DND-41 (cell line): ENCODE results near the gene RAP2C.

Experiments
- EZH2 ChIP-seq: IDR thresholded peaks from 3 replicates; pipeline ENCODE4 v1.6.1; 2012; ENCODE audit warnings: borderline replicate concordance, low read depth, mild to moderate bottlenecking, moderate library complexity, low read length, inconsistent platforms; ENCODE audit not compliant: severe bottlenecking
- TF ChIP-seq, protein P1 (sequence below): IDR thresholded peaks from 2 replicates; pipeline ENCODE4 v1.5.1; 2012; ENCODE audit warnings: borderline replicate concordance, low read length, moderate library complexity, mild to moderate bottlenecking; ENCODE audit not compliant: poor library complexity, severe bottlenecking; ENCODE audit errors: extremely low read depth

- TF ChIP-seq, protein P1, sequence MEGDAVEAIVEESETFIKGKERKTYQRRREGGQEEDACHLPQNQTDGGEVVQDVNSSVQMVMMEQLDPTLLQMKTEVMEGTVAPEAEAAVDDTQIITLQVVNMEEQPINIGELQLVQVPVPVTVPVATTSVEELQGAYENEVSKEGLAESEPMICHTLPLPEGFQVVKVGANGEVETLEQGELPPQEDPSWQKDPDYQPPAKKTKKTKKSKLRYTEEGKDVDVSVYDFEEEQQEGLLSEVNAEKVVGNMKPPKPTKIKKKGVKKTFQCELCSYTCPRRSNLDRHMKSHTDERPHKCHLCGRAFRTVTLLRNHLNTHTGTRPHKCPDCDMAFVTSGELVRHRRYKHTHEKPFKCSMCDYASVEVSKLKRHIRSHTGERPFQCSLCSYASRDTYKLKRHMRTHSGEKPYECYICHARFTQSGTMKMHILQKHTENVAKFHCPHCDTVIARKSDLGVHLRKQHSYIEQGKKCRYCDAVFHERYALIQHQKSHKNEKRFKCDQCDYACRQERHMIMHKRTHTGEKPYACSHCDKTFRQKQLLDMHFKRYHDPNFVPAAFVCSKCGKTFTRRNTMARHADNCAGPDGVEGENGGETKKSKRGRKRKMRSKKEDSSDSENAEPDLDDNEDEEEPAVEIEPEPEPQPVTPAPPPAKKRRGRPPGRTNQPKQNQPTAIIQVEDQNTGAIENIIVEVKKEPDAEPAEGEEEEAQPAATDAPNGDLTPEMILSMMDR = no peak
- TF ChIP-seq EZH2 = no peak
Measured at GRCh38 chrX:132184871-132185270, 34.4 kb downstream of the RAP2C start.
